A549 (cell line): ENCODE results near the gene PASK.

Experiments used
- POLR2A ChIP-seq: IDR thresholded peaks from 2 replicates; pipeline ENCODE4 v1.6.1; 2012; ENCODE audit warnings: mild to moderate bottlenecking, low read length
- TF ChIP-seq, protein P1 (sequence below): fragments of 150-350 bp; IDR thresholded peaks from 2 replicates; pipeline ENCODE4 v1.6.1; 2014; ENCODE audit warnings: low read depth, mild to moderate bottlenecking, low read length
- TF ChIP-seq, protein P2 (sequence below): fragments of >200 bp; sonication (Bioruptor Twin); formaldehyde crosslinking; IDR thresholded peaks from 3 replicates; pipeline ENCODE4 v1.5.1; 2016

DNA sequence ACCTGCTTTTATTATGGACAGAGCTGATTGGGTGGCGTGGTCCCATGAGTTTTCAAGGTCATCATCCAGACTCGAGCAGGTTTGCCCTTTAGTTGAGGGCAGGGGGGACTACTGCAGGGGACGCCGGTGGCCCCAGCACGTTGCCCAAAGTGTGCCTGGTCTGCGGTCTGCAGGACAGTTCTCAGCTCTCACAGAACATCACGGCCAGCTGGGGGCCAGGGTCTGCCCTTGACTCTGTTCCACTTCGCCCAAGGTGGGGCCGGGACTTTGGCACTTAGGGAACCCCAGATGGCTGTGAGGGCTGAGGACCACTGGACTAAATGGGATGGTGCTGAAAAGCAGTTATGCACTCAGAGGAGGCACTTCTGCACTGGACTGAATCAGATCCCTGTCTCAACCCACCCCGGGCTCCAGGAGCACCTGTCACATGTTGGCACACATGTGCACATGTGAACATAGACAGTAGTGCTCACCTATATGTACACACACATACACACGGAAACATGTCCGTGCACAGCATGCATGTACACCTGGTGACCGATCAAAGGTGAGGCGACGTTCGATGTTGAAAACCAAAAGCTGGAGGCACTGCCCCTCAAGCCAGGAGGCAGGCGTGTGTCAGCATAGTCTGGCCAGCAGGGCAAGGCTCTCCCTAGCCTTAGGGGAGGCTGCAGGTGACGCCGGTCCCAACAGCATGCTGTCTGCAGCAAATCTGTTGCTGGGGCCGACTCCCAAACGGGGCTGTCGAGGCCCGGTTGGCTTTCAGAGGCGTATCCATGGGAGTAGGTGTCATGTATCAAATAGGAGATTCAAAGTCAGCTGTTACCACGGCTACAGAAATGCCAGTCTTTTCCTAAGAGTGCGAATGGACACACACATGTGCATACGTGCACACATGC is 49.4 kb upstream of the PASK start:
- TF ChIP-seq, protein P1, sequence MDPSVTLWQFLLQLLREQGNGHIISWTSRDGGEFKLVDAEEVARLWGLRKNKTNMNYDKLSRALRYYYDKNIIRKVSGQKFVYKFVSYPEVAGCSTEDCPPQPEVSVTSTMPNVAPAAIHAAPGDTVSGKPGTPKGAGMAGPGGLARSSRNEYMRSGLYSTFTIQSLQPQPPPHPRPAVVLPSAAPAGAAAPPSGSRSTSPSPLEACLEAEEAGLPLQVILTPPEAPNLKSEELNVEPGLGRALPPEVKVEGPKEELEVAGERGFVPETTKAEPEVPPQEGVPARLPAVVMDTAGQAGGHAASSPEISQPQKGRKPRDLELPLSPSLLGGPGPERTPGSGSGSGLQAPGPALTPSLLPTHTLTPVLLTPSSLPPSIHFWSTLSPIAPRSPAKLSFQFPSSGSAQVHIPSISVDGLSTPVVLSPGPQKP, result no peak
- TF ChIP-seq, protein P2, sequence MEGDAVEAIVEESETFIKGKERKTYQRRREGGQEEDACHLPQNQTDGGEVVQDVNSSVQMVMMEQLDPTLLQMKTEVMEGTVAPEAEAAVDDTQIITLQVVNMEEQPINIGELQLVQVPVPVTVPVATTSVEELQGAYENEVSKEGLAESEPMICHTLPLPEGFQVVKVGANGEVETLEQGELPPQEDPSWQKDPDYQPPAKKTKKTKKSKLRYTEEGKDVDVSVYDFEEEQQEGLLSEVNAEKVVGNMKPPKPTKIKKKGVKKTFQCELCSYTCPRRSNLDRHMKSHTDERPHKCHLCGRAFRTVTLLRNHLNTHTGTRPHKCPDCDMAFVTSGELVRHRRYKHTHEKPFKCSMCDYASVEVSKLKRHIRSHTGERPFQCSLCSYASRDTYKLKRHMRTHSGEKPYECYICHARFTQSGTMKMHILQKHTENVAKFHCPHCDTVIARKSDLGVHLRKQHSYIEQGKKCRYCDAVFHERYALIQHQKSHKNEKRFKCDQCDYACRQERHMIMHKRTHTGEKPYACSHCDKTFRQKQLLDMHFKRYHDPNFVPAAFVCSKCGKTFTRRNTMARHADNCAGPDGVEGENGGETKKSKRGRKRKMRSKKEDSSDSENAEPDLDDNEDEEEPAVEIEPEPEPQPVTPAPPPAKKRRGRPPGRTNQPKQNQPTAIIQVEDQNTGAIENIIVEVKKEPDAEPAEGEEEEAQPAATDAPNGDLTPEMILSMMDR, result no peak
- no peak for TF ChIP-seq POLR2A
